Activated CD8-positive, alpha-beta T cell treated with anti-CD3 and anti-CD28 coated beads for 36 hours (primary cell): Measurements from ENCODE around the gene ANKDD1A. TPM values are rescaled to one million over a fixed set of nuclear protein-coding genes. Genes with fewer than 3 reads are reported as not detected.

ENCODE experiments used
- ATAC-seq: fragments of 200-7000 bp; cut with Tn5 transposase; one replicate; pipeline ENCODE4 v1.10.0; 2021; ENCODE audit warnings: mild to moderate bottlenecking, moderate library complexity
- CTCF ChIA-PET: fragments of 350-600 bp; sonication (Branson Sonifier 250); formaldehyde crosslinking; loops from one replicate; lab custom pipeline; 2021; ENCODE audit warnings: antibody characterized with exemption; lab: Charles Lee
- POLR2A ChIA-PET: fragments of 350-600 bp; sonication (Branson Sonifier 250); formaldehyde crosslinking; loops from one replicate; lab custom pipeline; 2021; ENCODE audit warnings: antibody characterized with exemption; lab: Charles Lee
- DNase-seq: peaks from one replicate; pipeline ENCODE4 v3.0.0-alpha.2; 2020
- H3K27ac Mint-ChIP-seq: one replicate; pipeline ENCODE4 v1.8.0; 2021; ENCODE audit warnings: mild to moderate bottlenecking, mixed read lengths
- H3K27me3 Mint-ChIP-seq: one replicate; pipeline ENCODE4 v1.8.0; 2021; ENCODE audit warnings: mixed read lengths
- H3K36me3 Mint-ChIP-seq: one replicate; pipeline ENCODE4 v1.8.0; 2021; ENCODE audit warnings: low read depth, mixed read lengths
- H3K4me1 Mint-ChIP-seq: one replicate; pipeline ENCODE4 v1.8.0; 2021; ENCODE audit warnings: low read depth, mixed read lengths
- H3K4me3 Mint-ChIP-seq: one replicate; pipeline ENCODE4 v1.8.0; 2021; ENCODE audit warnings: mild to moderate bottlenecking, moderate library complexity, mixed read lengths
- H3K9me3 Mint-ChIP-seq: one replicate; pipeline ENCODE4 v1.8.0; 2021; ENCODE audit warnings: mixed read lengths
- intact Hi-C: fragments of 100-400 bp; cut with micrococcal nuclease; formaldehyde crosslinking; loops from one replicate; pipeline ENCODE4 v1.10.0; 2022
- total RNA-seq, 2 experiments: library from RNA; stranded (reverse); gene quantifications; one replicate each; pipeline ENCODE4 v1.2.3, GENCODE V29; 2021
- TF ChIP-seq, protein P1 (sequence below): fragments of 200-600 bp; IDR thresholded peaks from one replicate; pipeline ENCODE4 v1.8.0; 2022; ENCODE audit warnings: antibody characterized with exemption, mild to moderate bottlenecking

Gene ANKDD1A
- total RNA-seq, 2 experiments from 2014 or later = 3.4 to 4.3 TPM

DNA sequence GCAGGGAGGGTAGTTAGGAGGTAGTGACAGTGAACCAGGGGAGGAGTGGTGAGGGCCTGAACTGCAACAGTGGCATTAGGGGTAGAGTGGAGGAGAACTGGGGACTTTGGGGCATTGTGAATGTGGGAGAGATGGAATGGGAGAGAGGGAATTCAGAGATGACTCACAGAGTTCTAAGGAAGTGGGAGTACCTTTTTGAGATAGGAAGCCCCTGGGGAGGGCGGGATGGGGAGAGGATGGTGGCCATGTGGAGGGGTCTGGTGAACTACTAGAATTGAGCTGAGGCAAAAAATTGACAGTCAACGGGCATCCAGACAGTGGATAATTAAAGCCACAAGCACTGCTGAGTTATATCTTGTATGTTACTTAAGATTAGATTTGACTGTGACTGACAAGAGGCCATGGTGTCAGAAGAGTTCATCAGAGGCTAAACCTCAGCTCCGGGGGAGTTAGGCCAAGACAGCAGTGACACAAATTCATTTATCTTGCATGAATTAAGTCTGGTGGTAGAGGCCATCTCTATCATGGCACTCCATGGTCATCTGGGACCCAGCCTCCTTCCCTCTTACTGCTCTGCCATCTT lies 36.0 kb upstream of the ANKDD1A start:
- POLR2A ChIA-PET = interaction anchor here (1.2 kb wide), 1 partner anchor 11 kb away, joined by 3 read pairs; no protein-coding TSS in a partner anchor
- no peak for ATAC-seq

DNA sequence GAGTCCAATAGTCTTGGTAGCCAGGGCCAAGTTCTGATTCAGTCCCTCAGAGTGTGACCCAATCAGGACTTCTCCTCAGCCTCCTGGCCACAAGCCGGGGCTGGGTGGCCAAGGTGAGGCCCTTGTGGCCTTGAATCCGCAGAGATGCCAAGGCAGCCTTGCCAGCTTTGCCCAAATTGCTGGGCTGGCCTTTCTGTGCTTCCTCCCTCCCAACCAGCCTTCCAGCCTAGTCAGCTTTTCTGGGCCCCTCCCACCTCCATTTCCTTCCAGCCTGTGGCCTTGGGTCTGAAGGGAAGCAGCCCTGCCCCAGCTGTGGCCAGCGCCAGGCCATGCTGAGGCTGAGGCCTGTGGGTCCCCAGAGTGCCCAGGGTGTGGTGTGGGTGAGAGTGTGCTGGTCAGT lies 34.3 kb upstream of the ANKDD1A start:
- Mint-ChIP-seq H3K4me3 (no peak overlapping the region), H3K9me3 (no peaks in the 10 kb centered on the region), H3K27ac (no peak overlapping the region), H3K36me3 (no peaks in the 10 kb centered on the region), H3K27me3 (no peaks in the 10 kb centered on the region), H3K4me1 (peaks cover 10% of the 10 kb centered on the region)
- TF ChIP-seq, protein P1, sequence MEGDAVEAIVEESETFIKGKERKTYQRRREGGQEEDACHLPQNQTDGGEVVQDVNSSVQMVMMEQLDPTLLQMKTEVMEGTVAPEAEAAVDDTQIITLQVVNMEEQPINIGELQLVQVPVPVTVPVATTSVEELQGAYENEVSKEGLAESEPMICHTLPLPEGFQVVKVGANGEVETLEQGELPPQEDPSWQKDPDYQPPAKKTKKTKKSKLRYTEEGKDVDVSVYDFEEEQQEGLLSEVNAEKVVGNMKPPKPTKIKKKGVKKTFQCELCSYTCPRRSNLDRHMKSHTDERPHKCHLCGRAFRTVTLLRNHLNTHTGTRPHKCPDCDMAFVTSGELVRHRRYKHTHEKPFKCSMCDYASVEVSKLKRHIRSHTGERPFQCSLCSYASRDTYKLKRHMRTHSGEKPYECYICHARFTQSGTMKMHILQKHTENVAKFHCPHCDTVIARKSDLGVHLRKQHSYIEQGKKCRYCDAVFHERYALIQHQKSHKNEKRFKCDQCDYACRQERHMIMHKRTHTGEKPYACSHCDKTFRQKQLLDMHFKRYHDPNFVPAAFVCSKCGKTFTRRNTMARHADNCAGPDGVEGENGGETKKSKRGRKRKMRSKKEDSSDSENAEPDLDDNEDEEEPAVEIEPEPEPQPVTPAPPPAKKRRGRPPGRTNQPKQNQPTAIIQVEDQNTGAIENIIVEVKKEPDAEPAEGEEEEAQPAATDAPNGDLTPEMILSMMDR = no peak
- no peak for ATAC-seq
- no peak for DNase-seq
- intact Hi-C loops = no loop called here
- ChIA-PET CTCF (interaction anchor here (0.7 kb wide), 1 partner anchor 330 kb away, joined by 3 read pairs; no protein-coding TSS in a partner anchor), POLR2A (interaction anchor here (1.4 to 1.7 kb wide), 4 partner anchors 10 to 16 kb away, joined by 3 to 4 read pairs (median 4); no protein-coding TSS in a partner anchor)

More for the DNA sequence above, 36.0 kb upstream of the ANKDD1A start:
- no peaks in the 10 kb centered on the region for H3K9me3 Mint-ChIP-seq
- CTCF ChIA-PET = interaction anchor here (1.1 to 1.2 kb wide), 2 partner anchors 10 to 24 kb away, joined by 3 read pairs; no protein-coding TSS in a partner anchor
- no peak overlapping the region for H3K27ac Mint-ChIP-seq
- H3K4me3 Mint-ChIP-seq = no peak overlapping the region
- TF ChIP-seq, protein P1 = no peak
- no peaks in the 10 kb centered on the region for H3K36me3 Mint-ChIP-seq
- DNase-seq = no peak
- peaks cover 3% of the 10 kb centered on the region for H3K4me1 Mint-ChIP-seq
- H3K27me3 Mint-ChIP-seq = no peaks in the 10 kb centered on the region
- intact Hi-C loops = no loop called here

DNA sequence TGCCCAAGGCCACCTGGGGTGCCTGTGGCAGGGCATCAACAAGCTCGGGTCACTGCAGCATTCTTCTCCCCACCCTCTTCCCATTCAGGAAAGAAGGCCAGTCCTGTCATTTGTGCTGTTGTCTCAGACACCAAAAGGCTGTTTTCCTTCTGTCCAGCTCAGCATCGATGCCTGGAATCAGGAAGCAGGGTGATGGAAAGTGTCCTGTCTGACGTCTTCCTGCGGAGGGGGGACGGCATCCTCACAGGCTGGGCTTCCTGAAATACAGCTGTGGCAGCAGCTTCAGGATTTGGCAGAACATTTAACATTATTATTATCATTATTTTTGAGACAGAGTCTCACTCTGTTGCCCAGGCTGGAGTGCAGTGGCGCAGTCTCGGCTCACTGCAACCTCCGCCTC lies 33.0 kb upstream of the ANKDD1A start:
- Mint-ChIP-seq H3K27ac (no peak overlapping the region), H3K4me3 (no peak overlapping the region), H3K9me3 (no peaks in the 10 kb centered on the region), H3K4me1 (peaks cover 20% of the 10 kb centered on the region), H3K27me3 (no peaks in the 10 kb centered on the region), H3K36me3 (no peaks in the 10 kb centered on the region)
- no peak for DNase-seq
- intact Hi-C loops = no loop called here
- TF ChIP-seq, protein P1 = no peak
- ChIA-PET POLR2A (interaction anchor here (1.4 to 1.6 kb wide), 3 partner anchors 10 to 12 kb away, joined by 3 to 4 read pairs (median 3); no protein-coding TSS in a partner anchor), CTCF (no interaction called here)
- ATAC-seq = no peak

GRCh38 chr15:64883100-64883581 lies 28.6 kb upstream of the ANKDD1A start:
- ChIA-PET POLR2A (interaction anchor here (0.6 to 4.6 kb wide), 8 partner anchors 10 to 64 kb away, joined by 3 to 42 read pairs (median 4); no protein-coding TSS in a partner anchor), CTCF (interaction anchor here (1.0 to 5.7 kb wide), 6 partner anchors 11 to 73 kb away, joined by 3 to 38 read pairs (median 4); no protein-coding TSS in a partner anchor)
- peak; percentile 49 for DNase-seq
- ATAC-seq = peak; percentile 82
- TF ChIP-seq, protein P1 = no peak
- peak overlapping the region; percentile 90 for H3K27ac Mint-ChIP-seq
- no peaks in the 10 kb centered on the region for H3K9me3 Mint-ChIP-seq
- peaks cover 31% of the 10 kb centered on the region for H3K4me1 Mint-ChIP-seq
- no peaks in the 10 kb centered on the region for H3K36me3 Mint-ChIP-seq
- H3K4me3 Mint-ChIP-seq = peak overlapping the region; percentile 58
- intact Hi-C loops = no loop called here
- H3K27me3 Mint-ChIP-seq = no peaks in the 10 kb centered on the region
